Thyroid gland (tissue), 4 donors: ENCODE measurements around the gene SKI. TPM values are rescaled to one million over a fixed set of nuclear protein-coding genes. Genes with fewer than 3 reads are reported as not detected.

Experiments
- DNase-seq, 2 donors: peaks; one replicate each; pipeline ENCODE4 v3.0.0-alpha.2; 2019
- H3K27ac ChIP-seq, 3 donors: fragments of 200-600 bp; sonication (generic); 1 replicate in 2 of 3; 2 replicates in 1 of 3; pipeline ENCODE4 v1.5.1; 2016 to 2019; ENCODE audit warnings: mild to moderate bottlenecking in 1 of 3, moderate library complexity in 1 of 3
- H3K27me3 ChIP-seq: fragments of 200-600 bp; sonication (generic); one replicate; pipeline ENCODE4 v1.5.1; 2019
- H3K36me3 ChIP-seq, 2 donors: fragments of 200-600 bp; sonication (generic); one replicate each; pipeline ENCODE4 v1.5.1; 2016 to 2019
- H3K4me1 ChIP-seq, 2 donors: fragments of 200-600 bp; sonication (generic); one replicate each; pipeline ENCODE4 v1.5.1; 2017 to 2019
- H3K4me3 ChIP-seq, 3 donors: fragments of 200-600 bp; sonication (generic); replicated peaks in 1 of 3; 1 replicate in 2 of 3; 2 replicates in 1 of 3; pipeline ENCODE4 v1.5.1; 2016; ENCODE audit warnings: mild to moderate bottlenecking in 1 of 3
- H3K9me3 ChIP-seq: fragments of 200-600 bp; sonication (generic); one replicate; pipeline ENCODE4 v1.5.1; 2017
- CTCF ChIP-seq, 6 experiments: fragments of 200-600 bp in 3 of 6; fragments of 450-650 bp in 3 of 6; sonication (generic) in 3 of 6; IDR thresholded peaks; one replicate each; pipeline ENCODE4 v1.5.1; 2016 to 2019; ENCODE audit warnings: antibody characterized with exemption in 6 of 6, mild to moderate bottlenecking in 2 of 6, inconsistent platforms in 1 of 6, moderate library complexity in 1 of 6
- POLR2A ChIP-seq, 2 donors: fragments of 450-650 bp; IDR thresholded peaks; one replicate each; pipeline ENCODE4 v1.6.1; 2017; ENCODE audit warnings: antibody characterized with exemption in 2 of 2, mild to moderate bottlenecking in 2 of 2, moderate library complexity in 1 of 2
- WGBS, 2 donors: methylation state at CpG; one replicate each; pipeline ENCODE4 v1.1.5; 2017; 5-methylcytosine and 5-hydroxymethylcytosine counted together
- intact Hi-C: fragments of 100-400 bp; cut with DNase I; formaldehyde crosslinking; loops from one replicate; pipeline ENCODE4 v1.15.1; 2023
- total RNA-seq, 4 donors: library from RNA; depleted of rRNA; stranded (reverse); fragments of >200 nt; gene quantifications; one replicate each; pipeline ENCODE4 v1.2.3, GENCODE V29; 2016

The SKI gene
- total RNA-seq, 4 donors from 2014 or later: 31.4 to 59.6 (median 39.9) TPM

DNA sequence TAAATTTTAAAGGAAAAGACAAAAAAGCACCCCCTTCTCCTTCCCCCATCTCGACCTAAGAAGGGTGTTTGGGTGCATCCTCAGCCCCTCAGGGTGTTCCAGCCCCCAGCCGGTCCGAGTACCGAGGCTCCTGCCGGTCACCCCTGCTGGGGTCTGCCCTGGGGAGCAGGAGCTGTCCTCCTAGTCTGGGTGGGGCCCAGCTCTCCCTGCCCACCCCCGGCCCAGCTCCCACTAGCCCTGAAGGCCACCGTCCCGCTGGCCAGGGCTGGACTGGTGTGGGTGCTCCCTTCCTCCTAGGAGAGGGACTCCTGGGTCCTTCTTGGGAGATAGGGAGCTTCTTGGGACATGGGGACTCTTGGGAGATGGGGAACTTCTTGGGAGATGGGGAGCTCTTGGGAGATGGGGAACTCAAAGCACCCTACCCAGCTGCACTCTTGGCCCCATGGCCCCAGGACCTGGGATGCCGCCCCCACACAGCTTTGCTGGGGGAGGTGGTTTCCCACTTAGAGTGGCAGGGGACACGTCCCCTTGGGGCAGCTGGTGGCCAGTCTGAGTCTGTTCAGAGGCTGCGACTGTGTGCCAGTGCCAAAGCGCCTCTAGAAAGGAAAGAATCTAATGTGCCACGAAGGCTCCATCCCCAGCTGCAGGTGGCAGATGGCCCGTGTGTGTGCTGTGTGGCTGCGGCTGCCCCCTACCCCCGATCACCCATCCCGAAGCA is 118.7 kb downstream of the SKI start:
- WGBS, 2 donors: 83 to 85% methylated on average over 13 to 15 of the region's 17 CpGs
- no peak for TF ChIP-seq CTCF (IDR thresholded peaks at IDR 0.05)
- Histone ChIP-seq H3K4me1 (no peaks in the 10 kb centered on the region), H3K27me3 (no peaks in the 10 kb centered on the region), H3K4me3 (no peak overlapping the region), H3K27ac (no peak overlapping the region), H3K36me3 (no peaks in the 10 kb centered on the region), H3K9me3 (no peaks in the 10 kb centered on the region)
- DNase-seq: no peak
- intact Hi-C loops: no loop called here

DNA sequence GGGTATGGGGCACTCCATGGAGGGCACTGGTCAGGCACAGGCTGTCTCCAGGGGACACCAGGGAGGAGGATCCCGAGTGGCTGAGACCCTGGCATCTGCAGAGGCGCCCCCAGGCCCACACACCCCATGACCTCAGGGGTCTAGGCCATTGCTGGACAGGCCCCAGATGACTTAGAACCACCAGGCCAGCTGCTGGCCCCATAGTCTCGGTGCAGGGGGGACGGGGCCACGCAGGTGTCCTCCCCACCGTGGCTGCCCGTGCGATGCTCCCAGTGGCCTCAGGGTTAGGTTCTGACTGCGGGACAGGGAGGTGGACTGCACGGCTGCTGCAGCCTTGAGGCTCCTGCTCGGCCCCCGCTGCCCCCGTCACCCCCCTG is 119.3 kb downstream of the SKI start:
- TF ChIP-seq CTCF (IDR thresholded peaks at IDR 0.05): no peak
- no peak for TF ChIP-seq POLR2A (IDR thresholded peaks at IDR 0.05)
- Histone ChIP-seq H3K4me1 (no peaks in the 10 kb centered on the region), H3K27ac (no peak overlapping the region), H3K4me3 (no peak overlapping the region), H3K27me3 (no peaks in the 10 kb centered on the region), H3K36me3 (no peaks in the 10 kb centered on the region), H3K9me3 (no peaks in the 10 kb centered on the region)
- intact Hi-C loops: no loop called here
- 94% methylated on average over 5 to 13 of the region's 13 CpGs for WGBS, 2 donors
- DNase-seq: no peak

DNA sequence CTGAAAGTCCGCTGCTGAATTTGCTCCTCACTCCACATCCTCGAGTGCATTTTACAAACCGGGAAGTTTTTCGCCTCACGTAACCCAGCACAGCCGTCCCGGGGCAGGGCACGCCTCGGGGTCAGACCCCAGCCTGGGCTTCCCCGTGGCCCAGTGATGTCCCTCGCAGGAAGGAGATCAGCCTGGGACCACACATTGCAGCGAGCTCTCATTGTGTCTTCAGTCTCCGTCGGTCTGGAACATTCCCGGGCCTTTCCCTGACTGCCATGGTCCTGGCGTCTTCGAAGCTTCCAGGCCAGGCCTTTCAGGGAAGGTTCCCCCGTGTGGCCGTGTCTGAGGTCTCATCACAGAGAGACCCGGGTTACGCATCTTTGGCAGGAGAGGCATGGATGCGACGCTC is 119.8 kb downstream of the SKI start:
- Histone ChIP-seq H3K27me3 (no peaks in the 10 kb centered on the region), H3K4me3 (no peak overlapping the region), H3K27ac (no peak overlapping the region), H3K4me1 (no peaks in the 10 kb centered on the region), H3K36me3 (no peaks in the 10 kb centered on the region), H3K9me3 (no peaks in the 10 kb centered on the region)
- 81 to 86% methylated on average over 17 to 23 of the region's 23 CpGs for WGBS, 2 donors
- TF ChIP-seq CTCF (IDR thresholded peaks at IDR 0.05) (no peak), POLR2A (IDR thresholded peaks at IDR 0.05) (no peak)
- no peak for DNase-seq
- intact Hi-C loops: no loop called here

DNA sequence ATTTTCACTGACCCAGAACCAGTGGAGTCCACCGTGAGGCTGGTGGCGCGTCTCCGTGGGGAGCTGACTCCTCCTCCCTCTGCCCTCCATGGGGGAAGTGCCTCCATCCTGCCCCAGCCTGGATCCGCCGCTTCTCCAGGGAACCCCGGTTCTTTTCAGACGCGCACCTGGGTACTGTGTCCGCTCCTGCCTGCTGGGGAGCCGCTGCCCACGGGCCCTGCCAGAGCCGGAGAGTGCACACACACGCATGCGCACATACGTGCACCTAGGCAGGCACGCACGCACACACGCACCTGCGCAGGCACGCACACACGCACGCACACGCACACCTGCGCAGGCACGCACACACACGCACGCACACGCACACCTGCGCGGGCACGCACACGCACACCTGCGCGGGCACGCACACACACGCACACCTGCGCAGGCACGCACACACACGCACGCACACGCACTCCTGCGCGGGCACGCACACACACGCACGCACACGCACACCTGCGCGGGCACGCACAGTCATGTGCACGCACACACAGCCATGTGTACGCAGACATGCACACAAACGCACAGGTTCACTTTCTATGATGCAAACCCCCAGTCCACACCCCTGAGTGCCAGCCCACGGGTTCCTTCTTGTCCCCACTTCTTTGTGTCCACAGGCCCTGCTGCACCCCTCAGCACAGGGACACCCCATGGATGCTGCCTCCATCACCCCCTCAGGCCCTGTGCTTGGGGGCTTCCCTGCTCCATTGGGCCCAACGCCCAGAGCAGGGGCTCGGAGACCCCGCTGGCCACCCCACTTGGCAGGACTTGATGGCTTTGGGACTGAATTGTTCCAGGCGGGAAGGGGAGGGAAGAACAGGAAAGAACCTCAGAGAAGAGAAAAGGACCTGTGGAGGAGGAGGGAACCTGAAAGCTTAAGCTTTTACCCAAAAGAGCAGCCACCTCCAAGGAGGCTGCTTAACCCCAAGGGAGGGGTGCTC is 120.5 kb downstream of the SKI start:
- no peaks in the 10 kb centered on the region for H3K27me3 ChIP-seq
- intact Hi-C loops: no loop called here
- H3K27ac ChIP-seq: no peak overlapping the region
- H3K9me3 ChIP-seq: no peaks in the 10 kb centered on the region
- no peak for DNase-seq
- 91 to 94% methylated on average over 50 to 56 of the region's 59 CpGs for WGBS, 2 donors
- no peaks in the 10 kb centered on the region for H3K4me1 ChIP-seq
- H3K36me3 ChIP-seq: no peaks in the 10 kb centered on the region
- no peak overlapping the region for H3K4me3 ChIP-seq
- no peak for TF ChIP-seq CTCF (IDR thresholded peaks at IDR 0.05)
- no peak for TF ChIP-seq POLR2A (IDR thresholded peaks at IDR 0.05)

DNA sequence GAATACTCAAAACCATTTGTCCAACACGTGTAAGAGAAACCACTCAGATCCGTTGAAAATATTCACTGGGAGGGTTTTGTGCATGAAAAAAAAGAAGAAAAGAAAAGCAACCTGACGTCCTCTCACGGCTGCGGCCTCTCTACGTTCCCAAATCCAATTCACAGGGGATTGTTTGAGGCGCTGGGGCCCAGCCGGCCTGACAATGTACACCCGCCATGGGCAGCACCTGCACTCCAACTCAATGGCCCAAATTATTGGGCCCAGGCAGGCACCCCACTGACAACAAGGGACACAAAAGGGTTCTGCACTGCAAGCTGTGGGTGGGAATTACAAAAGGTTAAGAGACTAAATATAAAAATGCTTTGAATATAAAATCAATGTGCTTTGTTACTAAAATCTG is 121.7 kb downstream of the SKI start:
- no peak overlapping the region for H3K27ac ChIP-seq
- no peaks in the 10 kb centered on the region for H3K27me3 ChIP-seq
- no peaks in the 10 kb centered on the region for H3K36me3 ChIP-seq
- no peak for DNase-seq
- TF ChIP-seq POLR2A (IDR thresholded peaks at IDR 0.05): no peak
- TF ChIP-seq CTCF (IDR thresholded peaks at IDR 0.05): no peak
- no peaks in the 10 kb centered on the region for H3K4me1 ChIP-seq
- intact Hi-C loops: no loop called here
- WGBS, 2 donors: 87% methylated on average over 9 of the region's 9 CpGs
- no peaks in the 10 kb centered on the region for H3K9me3 ChIP-seq
- no peak overlapping the region for H3K4me3 ChIP-seq
